ENCODE measurements around the gene IFNA2.

GRCh38 chr9:21414220-21414940 is 29.2 kb upstream of the IFNA2 start:
- TF ChIP-seq CTCF (IDR thresholded peaks at IDR 0.05; ENCODE audit: borderline replicate concordance, extremely low read depth, low read length, poor library complexity, severe bottlenecking) (no peak), EZH2 (IDR thresholded peaks at IDR 0.05; ENCODE audit: borderline replicate concordance, low read depth, low read length, severe bottlenecking) (no peak)

All from DND-41 (cell line).